HEK293T (cell line): ENCODE measurements around the gene SHC4.

Source experiments
- CTCF ChIA-PET: fragments of 350-600 bp; formaldehyde crosslinking; extraction: SDS; loops from one replicate; lab custom pipeline; 2021; ENCODE audit warnings: antibody characterized with exemption, inconsistent platforms; lab: Yijun Ruan, JAX
- POLR2A ChIA-PET: fragments of 350-600 bp; formaldehyde crosslinking; extraction: SDS; loops from one replicate; lab custom pipeline; 2020; ENCODE audit warnings: antibody characterized with exemption, inconsistent platforms; lab: Yijun Ruan, JAX
- DNase-seq: peaks from one replicate; pipeline ENCODE4 v3.0.0; 2012; ENCODE audit warnings: mixed read lengths; ENCODE audit errors: extremely low spot score
- ARNT ChIP-seq: fragments of 450-650 bp; IDR thresholded peaks from 2 replicates; pipeline ENCODE4 v1.6.1; 2017; ENCODE audit warnings: mild to moderate bottlenecking
- BHLHE40 ChIP-seq: fragments of 450-650 bp; IDR thresholded peaks from 2 replicates; pipeline ENCODE4 v1.6.1; 2016; ENCODE audit warnings: mild to moderate bottlenecking, moderate library complexity, borderline replicate concordance
- CTBP1 ChIP-seq: fragments of 450-650 bp; IDR thresholded peaks from 2 replicates; pipeline ENCODE4 v1.6.1; 2016; ENCODE audit warnings: borderline replicate concordance
- ELF4 ChIP-seq: fragments of 450-650 bp; IDR thresholded peaks from 2 replicates; pipeline ENCODE4 v1.6.1; 2017; ENCODE audit warnings: antibody characterized with exemption
- FOXA1 ChIP-seq: fragments of 450-650 bp; IDR thresholded peaks from 2 replicates; pipeline ENCODE4 v1.6.1; 2016; ENCODE audit warnings: mild to moderate bottlenecking
- FOXK2 ChIP-seq: fragments of 450-650 bp; IDR thresholded peaks from 2 replicates; pipeline ENCODE4 v1.6.1; 2016; ENCODE audit warnings: mild to moderate bottlenecking
- FOXM1 ChIP-seq: fragments of 450-650 bp; IDR thresholded peaks from 2 replicates; pipeline ENCODE4 v1.6.1; 2017; ENCODE audit warnings: mild to moderate bottlenecking, borderline replicate concordance
- HDGF ChIP-seq: fragments of 450-650 bp; IDR thresholded peaks from 2 replicates; pipeline ENCODE4 v1.6.1; 2017; ENCODE audit warnings: antibody characterized with exemption, borderline replicate concordance
- L3MBTL2 ChIP-seq: fragments of 450-650 bp; conservative IDR thresholded peaks from 2 replicates; pipeline ENCODE4 v1.6.1; 2016; ENCODE audit warnings: mild to moderate bottlenecking
- LEF1 ChIP-seq: fragments of 450-650 bp; IDR thresholded peaks from 2 replicates; pipeline ENCODE4 v1.6.1; 2017; ENCODE audit warnings: mild to moderate bottlenecking, borderline replicate concordance
- NFRKB ChIP-seq: fragments of 450-650 bp; IDR thresholded peaks from 2 replicates; pipeline ENCODE4 v1.6.1; 2016; ENCODE audit warnings: mild to moderate bottlenecking, moderate library complexity
- SP1 ChIP-seq: fragments of 450-650 bp; IDR thresholded peaks from 2 replicates; pipeline ENCODE4 v1.6.1; 2017
- SUZ12 ChIP-seq: fragments of 450-650 bp; IDR thresholded peaks from 2 replicates; pipeline ENCODE4 v1.6.1; 2016; ENCODE audit warnings: mild to moderate bottlenecking
- TARDBP ChIP-seq: fragments of 450-650 bp; IDR thresholded peaks from 2 replicates; pipeline ENCODE4 v1.6.1; 2016
- ZNF384 ChIP-seq: fragments of 450-650 bp; IDR thresholded peaks from 2 replicates; pipeline ENCODE4 v1.6.1; 2016
- TF ChIP-seq, protein P1 (sequence below): fragments of 450-650 bp; IDR thresholded peaks from 2 replicates; pipeline ENCODE4 v1.6.1; 2016

SHC4 gene

DNA sequence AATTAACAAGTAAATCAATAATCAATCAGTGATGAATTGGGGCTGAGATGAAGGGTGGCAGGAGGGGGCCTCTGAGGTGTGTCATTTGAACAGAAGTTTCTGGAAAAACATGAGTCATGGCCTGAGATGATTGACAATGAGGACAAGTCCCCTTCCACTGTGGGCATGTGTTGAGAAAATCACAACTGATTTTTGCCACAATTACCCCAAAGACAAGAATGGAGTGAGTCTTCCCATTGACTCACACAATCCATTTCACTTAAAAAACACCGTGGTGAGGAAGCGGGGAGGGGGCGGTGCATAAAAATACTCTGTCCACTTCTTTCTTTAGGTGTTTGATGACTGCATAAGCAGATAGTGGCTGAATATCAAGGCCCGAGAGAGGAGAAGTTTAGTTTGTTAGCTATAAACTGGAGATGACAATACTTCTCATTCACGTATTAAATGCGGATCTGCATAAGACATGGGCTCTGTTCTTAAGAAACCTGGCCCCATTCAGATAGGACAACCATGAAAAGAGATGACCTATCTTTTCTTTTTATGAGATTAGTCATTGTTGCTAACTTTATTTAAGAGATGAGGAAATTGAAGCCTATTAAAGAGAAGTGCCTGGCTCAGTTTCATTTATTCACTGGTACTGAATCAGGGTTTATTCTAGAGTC, 34.7 kb downstream of the SHC4 start:
- no peak for TF ChIP-seq ELF4
- no peak for TF ChIP-seq CTBP1
- no peak for TF ChIP-seq ZNF384
- no peak for TF ChIP-seq L3MBTL2
- no peak for TF ChIP-seq FOXM1
- no peak for TF ChIP-seq HDGF
- TF ChIP-seq TARDBP = no peak
- no peak for TF ChIP-seq FOXA1
- TF ChIP-seq LEF1 = no peak
- TF ChIP-seq, protein P1, sequence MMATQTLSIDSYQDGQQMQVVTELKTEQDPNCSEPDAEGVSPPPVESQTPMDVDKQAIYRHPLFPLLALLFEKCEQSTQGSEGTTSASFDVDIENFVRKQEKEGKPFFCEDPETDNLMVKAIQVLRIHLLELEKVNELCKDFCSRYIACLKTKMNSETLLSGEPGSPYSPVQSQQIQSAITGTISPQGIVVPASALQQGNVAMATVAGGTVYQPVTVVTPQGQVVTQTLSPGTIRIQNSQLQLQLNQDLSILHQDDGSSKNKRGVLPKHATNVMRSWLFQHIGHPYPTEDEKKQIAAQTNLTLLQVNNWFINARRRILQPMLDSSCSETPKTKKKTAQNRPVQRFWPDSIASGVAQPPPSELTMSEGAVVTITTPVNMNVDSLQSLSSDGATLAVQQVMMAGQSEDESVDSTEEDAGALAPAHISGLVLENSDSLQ = no peak
- TF ChIP-seq FOXK2 = no peak
- TF ChIP-seq ARNT = no peak
- TF ChIP-seq NFRKB = no peak
- TF ChIP-seq BHLHE40 = no peak
- TF ChIP-seq SUZ12 = no peak
- no peak for TF ChIP-seq SP1
- no peak for DNase-seq
- ChIA-PET CTCF (no interaction called here), POLR2A (interaction anchor here (0.6 kb wide), 1 partner anchor 1434 kb away, joined by 3 read pairs; no protein-coding TSS in a partner anchor)

DNA sequence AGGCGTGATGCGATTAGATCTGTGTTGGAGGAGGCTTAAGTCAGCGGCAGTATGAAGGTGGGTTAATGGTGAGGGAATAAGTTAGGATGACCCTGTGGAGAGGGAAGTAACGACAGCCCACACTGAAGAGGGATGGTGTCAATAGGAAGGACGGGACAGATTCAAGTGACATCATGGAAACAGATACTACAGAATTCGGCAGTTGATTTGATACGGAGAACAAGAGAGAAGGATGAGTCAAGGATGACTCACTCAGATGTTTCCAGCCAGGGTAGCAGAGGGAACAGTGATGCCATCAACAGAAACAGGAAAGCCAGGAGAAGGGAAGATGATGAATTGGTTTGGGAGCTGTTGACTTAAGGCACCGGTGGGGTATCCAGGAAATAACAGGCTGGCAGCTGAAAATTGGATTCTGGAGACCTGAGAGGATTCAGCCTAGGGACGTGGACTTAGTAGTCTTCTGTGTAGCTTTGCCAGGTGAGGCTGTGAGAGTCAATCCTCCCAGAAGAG, 38.0 kb downstream of the SHC4 start:
- no peak for TF ChIP-seq FOXM1
- no peak for TF ChIP-seq ELF4
- TF ChIP-seq LEF1 = no peak
- no peak for TF ChIP-seq FOXK2
- TF ChIP-seq HDGF = no peak
- TF ChIP-seq NFRKB = no peak
- TF ChIP-seq ZNF384 = no peak
- no peak for TF ChIP-seq L3MBTL2
- ChIA-PET POLR2A (interaction anchor here (2.0 kb wide), 1 partner anchor 48 kb away, joined by 11 read pairs; the partner anchor contains the start of gene EID1), CTCF (interaction anchor here (0.7 kb wide), 1 partner anchor 9 kb away, joined by 3 read pairs; no protein-coding TSS in a partner anchor)
- DNase-seq = no peak

DNA sequence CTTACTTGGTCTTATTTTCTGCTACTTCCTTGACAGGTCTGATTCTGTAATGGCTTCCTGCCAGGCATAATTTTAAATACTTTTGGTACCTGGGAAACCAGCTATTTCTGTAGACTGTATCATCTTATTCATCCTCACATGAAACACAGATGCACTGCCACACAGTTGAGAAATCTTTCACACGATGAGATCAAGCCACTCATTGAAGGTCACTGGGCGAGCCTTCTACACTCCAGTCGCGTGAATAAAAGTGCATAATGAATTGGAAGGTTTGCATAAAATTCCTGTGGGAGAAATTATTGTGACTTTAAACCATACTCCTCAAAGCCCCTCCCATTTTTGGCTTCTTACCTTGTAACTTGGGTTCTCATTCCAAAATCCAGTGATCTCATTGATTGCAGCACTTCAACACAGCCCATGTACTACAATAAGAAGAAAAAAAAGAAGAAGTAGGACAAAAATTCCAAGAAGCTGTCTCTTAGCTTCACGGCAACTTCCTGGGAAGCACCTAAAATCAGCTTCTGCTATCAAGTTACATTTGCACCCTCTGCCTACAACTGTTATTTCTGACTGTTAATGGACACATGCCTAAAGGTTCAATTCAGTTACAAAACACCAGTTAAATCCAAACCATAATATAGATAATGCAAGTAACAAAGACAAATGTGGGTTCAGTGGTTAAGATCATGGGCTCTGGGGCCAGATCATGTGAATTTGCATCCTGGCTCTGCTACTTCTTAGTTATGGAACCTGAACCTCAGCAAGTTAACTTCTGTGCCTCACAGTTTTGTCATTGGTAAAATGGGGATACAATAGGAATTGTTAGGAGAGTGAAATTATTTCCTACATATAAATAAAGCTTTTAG, 39.0 kb downstream of the SHC4 start:
- TF ChIP-seq, protein P1 = no peak
- TF ChIP-seq L3MBTL2 = no peak
- DNase-seq = no peak
- ChIA-PET CTCF (no interaction called here), POLR2A (interaction anchor here (1.2 kb wide), 1 partner anchor 47 kb away, joined by 4 read pairs; the partner anchor contains the start of gene EID1)

DNA sequence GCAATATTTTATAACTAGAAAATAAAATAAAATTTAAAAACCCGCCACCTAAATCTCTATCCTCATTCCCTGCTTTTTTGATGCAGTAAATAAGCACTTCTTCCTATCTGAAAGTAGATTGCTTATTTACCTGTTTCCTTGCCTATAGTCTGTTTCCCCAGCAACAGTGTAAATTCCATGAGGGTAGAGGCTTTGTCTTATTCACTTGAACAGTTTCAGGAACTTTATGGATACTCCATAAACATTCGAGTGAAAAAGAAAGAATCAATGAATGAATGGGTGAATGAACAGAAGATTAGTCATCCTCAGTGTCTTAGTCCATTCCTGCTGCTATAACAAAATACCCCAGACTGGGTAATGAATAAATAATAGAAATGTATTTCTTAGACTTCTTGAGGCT, 41.7 kb downstream of the SHC4 start:
- ChIA-PET POLR2A (no interaction called here), CTCF (no interaction called here)
- DNase-seq = no peak
- TF ChIP-seq NFRKB (no peak), ZNF384 (no peak), TARDBP (no peak), FOXA1 (no peak), BHLHE40 (no peak), LEF1 (no peak), CTBP1 (no peak), L3MBTL2 (no peak), SUZ12 (no peak), ARNT (no peak), HDGF (no peak), FOXM1 (no peak), ELF4 (no peak), FOXK2 (no peak)
- TF ChIP-seq, protein P1 = no peak

DNA sequence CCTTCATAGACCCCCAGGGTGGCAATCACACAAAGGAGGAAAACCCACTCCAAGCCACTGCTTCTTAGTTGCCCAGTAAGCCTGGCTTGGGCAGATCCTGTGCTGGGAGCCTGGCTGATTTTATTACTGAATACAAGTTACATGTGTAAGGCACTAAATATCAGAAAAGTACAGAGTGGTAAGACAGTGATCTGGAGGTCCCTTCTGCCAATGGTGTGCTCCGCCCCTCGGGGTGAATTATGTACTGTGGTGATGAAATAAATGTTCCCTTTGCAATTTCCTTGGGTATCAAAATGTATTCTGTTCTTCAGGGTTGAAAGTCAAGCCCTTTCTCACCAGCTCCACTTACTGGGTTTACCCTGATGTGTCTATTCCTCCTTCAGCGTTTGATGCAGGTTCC, 47.0 kb downstream of the SHC4 start:
- DNase-seq = no peak
- TF ChIP-seq TARDBP = no peak
- no peak for TF ChIP-seq FOXK2
- no peak for TF ChIP-seq ARNT
- TF ChIP-seq FOXM1 = no peak
- no peak for TF ChIP-seq HDGF
- no peak for TF ChIP-seq SUZ12
- TF ChIP-seq CTBP1 = no peak
- TF ChIP-seq ZNF384 = no peak
- TF ChIP-seq, protein P1 = no peak
- TF ChIP-seq ELF4 = no peak
- ChIA-PET CTCF (interaction anchor here (0.8 kb wide), 1 partner anchor 9 kb away, joined by 3 read pairs; no protein-coding TSS in a partner anchor), POLR2A (interaction anchor here (3.5 kb wide), 1 partner anchor 39 kb away, joined by 12 read pairs; the partner anchor contains the start of gene EID1)
